HFFc6 (cell line): ENCODE measurements around the gene HTRA3. TPM values are rescaled to one million over a fixed set of nuclear protein-coding genes. Genes with fewer than 3 reads are reported as not detected.

Experiments
- DNase-seq: peaks from one replicate; pipeline ENCODE4 v3.0.0-alpha.2; 2018
- H3K27ac Mint-ChIP-seq: 2 replicates; pipeline ENCODE4 v1.8.0; 2020; ENCODE audit warnings: mild to moderate bottlenecking, mixed read lengths
- H3K27me3 Mint-ChIP-seq: 2 replicates; pipeline ENCODE4 v1.8.0; 2021; ENCODE audit warnings: mild to moderate bottlenecking, moderate library complexity, mixed read lengths; ENCODE audit not compliant: insufficient read depth
- H3K36me3 Mint-ChIP-seq: 2 replicates; pipeline ENCODE4 v1.8.0; 2021; ENCODE audit warnings: low read depth, mixed read lengths
- H3K4me1 Mint-ChIP-seq: 2 replicates; pipeline ENCODE4 v1.8.0; 2020; ENCODE audit warnings: low read depth, mixed read lengths
- H3K4me3 Mint-ChIP-seq: 2 replicates; pipeline ENCODE4 v1.8.0; 2020; ENCODE audit warnings: mild to moderate bottlenecking, moderate library complexity, mixed read lengths
- H3K9me3 Mint-ChIP-seq: 2 replicates; pipeline ENCODE4 v1.8.0; 2020; ENCODE audit warnings: mild to moderate bottlenecking, mixed read lengths
- total RNA-seq, 6 experiments: library from RNA; stranded (reverse); fragmentation: NEBNext Ultra II Directional; extraction: Animal tissue kit (Norgen Biotek cat#: 25700); gene quantifications; 2 replicates in 1 of 6; 3 replicates in 5 of 6; pipeline ENCODE4 v1.2.3, GENCODE V29; 2021
- TF ChIP-seq, protein P1 (sequence below): fragments of 200-600 bp; sonication (generic); IDR thresholded peaks from 2 replicates; pipeline ENCODE4 v1.5.0; 2021; ENCODE audit warnings: antibody characterized with exemption, mild to moderate bottlenecking

HTRA3 gene
- total RNA-seq, 6 experiments from 2014 or later, result 4.2 to 7.0 (median 4.8) TPM

DNA sequence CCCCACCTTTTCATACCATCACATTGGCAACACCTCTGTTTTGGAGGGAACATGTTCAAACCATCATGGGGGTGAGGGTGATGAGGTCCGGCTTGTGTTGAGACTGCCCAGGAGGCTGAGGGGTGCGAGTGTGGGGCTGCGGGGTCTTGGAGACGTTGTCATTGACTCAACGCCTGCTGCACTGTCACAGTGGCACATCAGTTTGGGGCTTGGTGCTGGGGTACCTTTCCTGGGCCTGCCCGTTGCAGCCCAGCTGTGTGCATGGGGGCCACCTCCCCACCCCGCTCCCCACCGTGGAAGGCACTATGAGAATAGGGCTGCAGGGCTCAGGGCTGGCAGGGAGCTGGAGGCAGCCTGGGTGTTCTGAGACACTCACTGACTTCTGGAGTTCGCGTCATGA, 2.3 kb downstream of the HTRA3 start:
- Mint-ChIP-seq H3K4me3 (no peak overlapping the region), H3K4me1 (peaks cover 40% of the 10 kb centered on the region), H3K27me3 (no peaks in the 10 kb centered on the region; the same call in 1 of the 2 replicates), H3K36me3 (no peaks in the 10 kb centered on the region), H3K9me3 (no peaks in the 10 kb centered on the region), H3K27ac (no peak overlapping the region)
- TF ChIP-seq, protein P1, sequence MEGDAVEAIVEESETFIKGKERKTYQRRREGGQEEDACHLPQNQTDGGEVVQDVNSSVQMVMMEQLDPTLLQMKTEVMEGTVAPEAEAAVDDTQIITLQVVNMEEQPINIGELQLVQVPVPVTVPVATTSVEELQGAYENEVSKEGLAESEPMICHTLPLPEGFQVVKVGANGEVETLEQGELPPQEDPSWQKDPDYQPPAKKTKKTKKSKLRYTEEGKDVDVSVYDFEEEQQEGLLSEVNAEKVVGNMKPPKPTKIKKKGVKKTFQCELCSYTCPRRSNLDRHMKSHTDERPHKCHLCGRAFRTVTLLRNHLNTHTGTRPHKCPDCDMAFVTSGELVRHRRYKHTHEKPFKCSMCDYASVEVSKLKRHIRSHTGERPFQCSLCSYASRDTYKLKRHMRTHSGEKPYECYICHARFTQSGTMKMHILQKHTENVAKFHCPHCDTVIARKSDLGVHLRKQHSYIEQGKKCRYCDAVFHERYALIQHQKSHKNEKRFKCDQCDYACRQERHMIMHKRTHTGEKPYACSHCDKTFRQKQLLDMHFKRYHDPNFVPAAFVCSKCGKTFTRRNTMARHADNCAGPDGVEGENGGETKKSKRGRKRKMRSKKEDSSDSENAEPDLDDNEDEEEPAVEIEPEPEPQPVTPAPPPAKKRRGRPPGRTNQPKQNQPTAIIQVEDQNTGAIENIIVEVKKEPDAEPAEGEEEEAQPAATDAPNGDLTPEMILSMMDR, result no peak
- no peak for DNase-seq

DNA sequence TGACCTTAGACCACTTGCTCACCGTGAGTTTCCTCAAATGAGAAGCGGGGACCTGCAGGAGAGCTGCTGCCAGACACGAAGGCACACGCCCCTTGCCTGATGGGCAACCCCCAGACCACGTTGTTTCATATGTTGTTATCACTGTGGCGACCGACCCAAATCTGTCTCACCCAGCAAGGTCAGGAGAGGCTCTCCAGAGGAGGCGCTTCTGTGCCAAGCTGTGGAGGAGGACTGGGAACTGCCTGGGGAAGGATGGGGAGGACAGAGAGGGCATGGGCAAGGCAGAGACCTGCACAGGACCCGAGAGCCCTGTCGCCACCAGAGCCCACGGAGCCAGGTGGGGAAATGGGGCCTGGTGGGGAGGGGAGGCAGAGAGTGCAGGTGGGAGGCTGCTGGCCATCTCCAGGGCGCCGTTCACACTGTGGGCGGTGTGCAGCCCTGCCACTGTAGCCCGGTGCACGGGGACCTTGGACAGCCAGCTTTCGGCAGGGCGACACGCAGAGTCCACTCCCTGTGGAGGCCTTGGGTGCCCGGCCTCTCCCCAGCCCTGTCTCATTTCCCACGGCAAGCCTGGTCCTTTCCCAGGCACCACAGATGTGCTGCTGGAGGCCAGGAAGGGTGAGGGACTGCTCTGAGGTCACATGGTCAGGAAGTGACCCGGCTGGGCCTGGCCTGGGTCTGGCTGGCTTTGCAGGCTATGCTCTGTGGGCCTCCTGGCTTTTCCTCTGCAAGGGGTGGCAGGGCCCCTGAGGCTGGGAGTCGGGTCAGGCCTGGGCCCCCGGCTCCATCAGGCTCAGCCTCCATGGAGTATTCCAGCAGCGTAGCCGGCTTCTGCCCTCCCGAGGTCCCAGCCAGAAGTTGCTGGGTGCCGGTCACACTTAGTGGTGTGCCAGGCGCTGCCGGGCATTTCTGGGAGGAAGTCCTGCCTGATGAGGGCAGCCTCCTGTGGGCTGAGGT, 3.2 kb downstream of the HTRA3 start:
- no peak for DNase-seq
- Mint-ChIP-seq H3K27ac (no peak overlapping the region), H3K9me3 (no peaks in the 10 kb centered on the region), H3K4me3 (no peak overlapping the region), H3K27me3 (no peaks in the 10 kb centered on the region; the same call in 1 of the 2 replicates), H3K36me3 (no peaks in the 10 kb centered on the region), H3K4me1 (peaks cover 44% of the 10 kb centered on the region)
- TF ChIP-seq, protein P1, result no peak

DNA sequence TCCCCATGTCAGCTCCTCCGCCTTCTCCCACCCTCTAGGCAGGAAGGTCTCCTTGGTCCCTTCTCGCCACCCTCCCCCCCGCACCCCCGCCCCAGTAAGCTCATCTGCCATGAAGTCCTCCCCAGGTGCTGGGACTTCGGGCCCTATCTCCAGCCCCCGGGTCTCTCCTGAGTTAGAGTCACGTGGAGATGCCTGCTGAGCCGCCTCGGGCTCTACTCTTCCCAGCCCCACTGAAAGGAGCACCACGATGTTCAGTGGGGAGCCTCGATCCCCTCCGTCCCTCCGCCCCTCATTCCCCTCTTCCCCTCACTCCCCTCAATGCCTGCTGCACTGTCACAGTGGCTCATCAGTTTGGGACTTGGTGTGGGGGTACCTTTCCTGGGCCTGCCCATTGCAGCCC, 3.9 kb downstream of the HTRA3 start:
- TF ChIP-seq, protein P1, result no peak
- no peaks in the 10 kb centered on the region for H3K36me3 Mint-ChIP-seq
- peaks cover 51% of the 10 kb centered on the region for H3K4me1 Mint-ChIP-seq
- no peaks in the 10 kb centered on the region for H3K9me3 Mint-ChIP-seq
- DNase-seq, result no peak
- no peak overlapping the region for H3K27ac Mint-ChIP-seq
- H3K4me3 Mint-ChIP-seq, result no peak overlapping the region
- no peaks in the 10 kb centered on the region; the same call in 1 of the 2 replicates for H3K27me3 Mint-ChIP-seq

DNA sequence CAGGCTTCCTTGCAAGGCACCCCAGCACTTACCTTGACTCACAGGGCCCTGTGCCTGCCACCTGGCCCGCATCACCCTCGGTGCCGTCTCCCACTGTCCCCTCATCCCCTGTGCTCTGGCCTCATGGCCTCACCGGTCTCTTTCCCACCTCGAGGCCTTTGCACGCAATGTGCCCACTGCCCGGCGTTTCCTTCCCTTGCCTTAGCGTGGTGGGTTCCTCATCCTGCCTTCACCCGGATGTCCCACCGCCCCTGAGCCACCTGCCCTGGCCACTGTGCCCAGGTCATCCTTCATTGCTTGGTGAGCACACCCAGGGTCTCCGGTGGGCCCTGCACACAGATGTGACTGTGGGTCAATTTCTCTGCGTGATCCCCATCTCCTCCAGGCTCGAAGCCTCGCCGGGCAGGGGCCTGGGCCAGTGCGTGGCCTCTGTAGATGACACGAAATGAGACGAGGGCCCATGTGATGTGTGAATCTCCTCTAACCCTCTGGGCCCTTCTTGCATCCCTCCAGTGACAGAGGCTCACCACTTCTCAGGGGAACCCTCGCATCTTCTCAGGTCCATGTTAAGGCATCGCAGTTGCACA, 4.6 kb downstream of the HTRA3 start:
- no peaks in the 10 kb centered on the region for H3K36me3 Mint-ChIP-seq
- H3K9me3 Mint-ChIP-seq, result no peaks in the 10 kb centered on the region
- peaks cover 58% of the 10 kb centered on the region for H3K4me1 Mint-ChIP-seq
- DNase-seq, result no peak
- no peak overlapping the region for H3K4me3 Mint-ChIP-seq
- TF ChIP-seq, protein P1, result no peak
- H3K27ac Mint-ChIP-seq, result peak overlapping the region; percentile 52
- no peaks in the 10 kb centered on the region; the same call in 1 of the 2 replicates for H3K27me3 Mint-ChIP-seq

DNA sequence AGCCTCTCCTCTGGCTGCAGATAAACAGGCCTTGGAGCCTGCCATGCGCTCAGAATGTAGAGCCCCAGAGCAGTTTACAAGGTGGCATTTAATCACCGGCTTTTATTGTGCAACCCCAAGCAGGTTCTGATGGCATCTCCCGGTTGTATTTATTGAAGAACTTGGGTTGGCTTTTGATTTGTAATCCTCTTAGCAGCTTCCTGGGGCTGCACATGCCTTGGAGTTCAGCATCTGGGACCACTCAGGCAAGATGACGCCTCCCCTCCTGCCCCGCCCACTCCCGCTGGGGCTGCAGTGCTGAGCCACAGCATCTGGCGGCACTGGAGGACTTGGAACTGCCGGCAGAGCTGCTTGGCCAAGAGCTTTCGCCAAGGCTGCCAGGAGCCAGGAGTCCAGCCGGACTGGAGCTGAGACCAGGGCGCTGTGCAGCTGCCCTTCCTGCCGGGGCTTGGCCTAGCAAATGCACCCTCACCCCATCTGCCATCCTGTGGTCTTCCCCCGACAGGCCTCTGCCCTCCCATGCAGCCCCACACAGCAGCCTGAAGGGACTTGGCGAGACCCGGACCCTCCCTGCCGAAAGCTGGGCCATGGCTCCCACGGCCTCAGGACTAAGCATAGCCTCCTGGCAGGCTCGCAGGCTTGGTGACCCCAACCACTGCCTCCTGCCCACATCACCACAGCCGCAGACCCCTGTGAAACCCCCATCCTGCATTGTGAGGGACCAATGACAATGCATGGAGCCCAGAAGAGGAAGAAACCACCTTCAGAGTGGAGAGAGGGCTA, 5.4 kb downstream of the HTRA3 start:
- DNase-seq, result peak; percentile 92
- Mint-ChIP-seq H3K27ac (peak overlapping the region; percentile 52), H3K4me1 (peaks cover 65% of the 10 kb centered on the region), H3K36me3 (no peaks in the 10 kb centered on the region), H3K9me3 (no peaks in the 10 kb centered on the region), H3K27me3 (no peaks in the 10 kb centered on the region; the same call in none of the 2 replicates), H3K4me3 (no peak overlapping the region; the same call in 1 of the 2 replicates)
- TF ChIP-seq, protein P1, result peak; percentile 66
